ENCODE data around the gene GM2A. TPM values are rescaled to one million over a fixed set of nuclear protein-coding genes. Genes with fewer than 3 reads are reported as not detected.
"Not testable (repeated sequence)": the region's sequence is repeated elsewhere in the genome, so short reads cannot be mapped to it uniquely, and the experiment has no call there.

The GM2A gene
- polyA plus RNA-seq, 1 donor = 19.0 TPM

GRCh38 chr5:151227918-151228447, 25.0 kb upstream of the GM2A start:
- DNase-seq (ENCODE audit: low read depth) = no peak

- no peak for DNase-seq (ENCODE audit: low read depth)
Measured at GRCh38 chr5:151228986-151229385, 24.0 kb upstream of the GM2A start.

GRCh38 chr5:151230048-151230680, 22.8 kb upstream of the GM2A start:
- DNase-seq (ENCODE audit: low read depth) = no peak

- no peak for DNase-seq (ENCODE audit: low read depth)
Measured at GRCh38 chr5:151231359-151231758, 21.6 kb upstream of the GM2A start.

- DNase-seq (ENCODE audit: low read depth) = no peak
Measured at GRCh38 chr5:151233616-151234085, 19.3 kb upstream of the GM2A start.

GRCh38 chr5:151234476-151235238, 18.3 kb upstream of the GM2A start:
- peak; percentile 28 for DNase-seq (ENCODE audit: low read depth)

- not testable (repeated sequence) for DNase-seq (ENCODE audit: low read depth)
Measured at GRCh38 chr5:151235239-151235571, 17.8 kb upstream of the GM2A start.

- no peak for DNase-seq (ENCODE audit: low read depth)
Measured at GRCh38 chr5:151236888-151237287, 16.1 kb upstream of the GM2A start.

GRCh38 chr5:151237685-151238084, 15.3 kb upstream of the GM2A start:
- no peak for DNase-seq (ENCODE audit: low read depth)

GRCh38 chr5:151238303-151238741, 14.7 kb upstream of the GM2A start:
- DNase-seq (ENCODE audit: low read depth) = no peak

GRCh38 chr5:151239237-151239861, 13.6 kb upstream of the GM2A start:
- peak; percentile 59 for DNase-seq (ENCODE audit: low read depth)

- DNase-seq (ENCODE audit: low read depth) = not testable (repeated sequence)
Measured at GRCh38 chr5:151240268-151240835, 12.6 kb upstream of the GM2A start.

- no peak for DNase-seq (ENCODE audit: low read depth)
Measured at GRCh38 chr5:151240924-151241635, 11.9 kb upstream of the GM2A start.

GRCh38 chr5:151243127-151243526, 9.9 kb upstream of the GM2A start:
- DNase-seq (ENCODE audit: low read depth) = no peak

- no peak for DNase-seq (ENCODE audit: low read depth)
Measured at GRCh38 chr5:151243564-151243963, 9.4 kb upstream of the GM2A start.

GRCh38 chr5:151244206-151244605, 8.8 kb upstream of the GM2A start:
- DNase-seq (ENCODE audit: low read depth) = no peak

GRCh38 chr5:151245680-151246219, 7.2 kb upstream of the GM2A start:
- no peak for DNase-seq (ENCODE audit: low read depth)

GRCh38 chr5:151248651-151249050, 4.3 kb upstream of the GM2A start:
- DNase-seq (ENCODE audit: low read depth) = no peak

GRCh38 chr5:151249281-151249680, 3.7 kb upstream of the GM2A start:
- no peak for DNase-seq (ENCODE audit: low read depth)

GRCh38 chr5:151250346-151251000, 2.5 kb upstream of the GM2A start:
- DNase-seq (ENCODE audit: low read depth) = no peak
